Measurements from ENCODE around the gene PYY.

DNA sequence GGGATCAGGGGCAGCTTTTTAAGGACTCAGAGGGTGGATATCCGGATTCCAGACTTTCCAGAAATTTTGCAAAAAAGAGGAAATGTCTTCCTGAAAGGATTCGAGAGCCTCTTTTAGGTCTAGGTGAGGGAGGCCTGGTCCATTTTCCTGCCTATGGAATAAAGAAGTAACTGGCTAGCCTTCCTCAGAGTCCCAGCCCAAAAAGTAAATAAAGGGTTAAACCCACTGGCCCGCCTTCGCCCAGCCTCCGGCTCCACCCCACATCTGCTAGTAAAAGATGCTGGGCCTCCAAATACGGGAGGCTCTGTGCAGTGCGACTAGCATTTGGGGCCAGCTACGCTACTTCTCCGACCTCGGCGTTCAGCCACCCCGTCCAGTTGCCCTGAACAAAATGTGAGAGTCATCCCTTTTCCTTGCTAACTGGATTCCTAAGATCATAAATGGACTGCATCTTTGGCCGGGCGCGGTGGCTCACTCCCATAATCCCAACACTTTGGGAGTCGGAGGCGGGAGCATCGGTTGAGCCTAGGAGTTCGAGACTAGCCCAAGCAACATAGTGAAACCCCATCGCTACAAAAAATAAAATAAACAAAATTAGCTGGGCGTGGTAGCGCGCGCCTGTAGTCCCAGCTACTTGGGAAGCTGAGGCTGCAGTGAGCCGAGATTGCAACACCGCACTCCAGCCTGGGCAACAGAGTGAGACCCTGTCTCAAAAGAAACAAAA is 45.6 kb downstream of the PYY start:
- TF ChIP-seq, protein P1, sequence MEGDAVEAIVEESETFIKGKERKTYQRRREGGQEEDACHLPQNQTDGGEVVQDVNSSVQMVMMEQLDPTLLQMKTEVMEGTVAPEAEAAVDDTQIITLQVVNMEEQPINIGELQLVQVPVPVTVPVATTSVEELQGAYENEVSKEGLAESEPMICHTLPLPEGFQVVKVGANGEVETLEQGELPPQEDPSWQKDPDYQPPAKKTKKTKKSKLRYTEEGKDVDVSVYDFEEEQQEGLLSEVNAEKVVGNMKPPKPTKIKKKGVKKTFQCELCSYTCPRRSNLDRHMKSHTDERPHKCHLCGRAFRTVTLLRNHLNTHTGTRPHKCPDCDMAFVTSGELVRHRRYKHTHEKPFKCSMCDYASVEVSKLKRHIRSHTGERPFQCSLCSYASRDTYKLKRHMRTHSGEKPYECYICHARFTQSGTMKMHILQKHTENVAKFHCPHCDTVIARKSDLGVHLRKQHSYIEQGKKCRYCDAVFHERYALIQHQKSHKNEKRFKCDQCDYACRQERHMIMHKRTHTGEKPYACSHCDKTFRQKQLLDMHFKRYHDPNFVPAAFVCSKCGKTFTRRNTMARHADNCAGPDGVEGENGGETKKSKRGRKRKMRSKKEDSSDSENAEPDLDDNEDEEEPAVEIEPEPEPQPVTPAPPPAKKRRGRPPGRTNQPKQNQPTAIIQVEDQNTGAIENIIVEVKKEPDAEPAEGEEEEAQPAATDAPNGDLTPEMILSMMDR (IDR thresholded peaks at IDR 0.05): no peak
- peak in 1 of 2 donors; percentile 24 for TF ChIP-seq POLR2A (IDR thresholded peaks at IDR 0.05)

All from heart left ventricle (tissue), 13 donors.